Measurements from ENCODE around the gene RNF169. TPM values are rescaled to one million over a fixed set of nuclear protein-coding genes. Genes with fewer than 3 reads are reported as not detected.

Gene RNF169
- total and polyA plus RNA-seq, 2 of the 4 experiments (the other 2 are of a cell fraction): 3.6 to 23.3 TPM

GRCh38 chr11:74784726-74785125 lies 36.1 kb downstream of the RNF169 start:
- in situ Hi-C loops (cut with MboI; ENCODE audit: low sequenced_read_pairs): no loop called here

More at GRCh38 chr11:74784726-74785125, 36.1 kb downstream of the RNF169 start:
- Histone ChIP-seq H3K56ac (ENCODE audit: extremely low read depth, insufficient read depth, low read length) (no peak overlapping the region), H3K18ac (ENCODE audit: low read depth, low read length) (no peak overlapping the region), H3K4me1 (ENCODE audit: control insufficient read depth, insufficient read depth, low read length) (peaks cover 11% of the 10 kb centered on the region), H3K9me1 (ENCODE audit: insufficient read depth, low read length) (peaks cover 10% of the 10 kb centered on the region), H3K14ac (replicated peaks; ENCODE audit: low read depth, low read length) (no peak overlapping the region), H3K4me3 (ENCODE audit: insufficient read depth, low read depth, low read length) (no peak overlapping the region), H3K9ac (ENCODE audit: low read depth, low read length) (no peak overlapping the region), H2BK120ac (ENCODE audit: low read depth, low read length) (no peak overlapping the region), H4K20me1 (ENCODE audit: insufficient read depth, low read length) (peaks cover 56% of the 10 kb centered on the region; the same call in 1 of the 2 replicates), H3K79me1 (ENCODE audit: low read depth in 1 of 2, low read length in 2 of 2) (peaks cover 40 to 71% of the 10 kb centered on the region in 2 experiments), H2AFZ (replicated peaks; ENCODE audit: low read length, poor library complexity) (no peak overlapping the region), H2BK20ac (ENCODE audit: low read depth, low read length) (no peak overlapping the region), H4K8ac (ENCODE audit: low read depth in 2 of 2, low read length in 2 of 2) (0 out of 4 replicates have a peak overlapping the region, but pooled peaks of 1 of the 2 experiments have one; percentile 75), H3K4me2 (ENCODE audit: low read depth, low read length) (no peak overlapping the region), H2BK15ac (ENCODE audit: low read depth, low read length) (no peak overlapping the region), H2AK9ac (replicated peaks; ENCODE audit: low read depth, low read length, poor library complexity) (no peak overlapping the region), H4K91ac (ENCODE audit: insufficient read depth, low read depth, low read length) (no peak overlapping the region), H3K27me3 (ENCODE audit: control insufficient read depth, insufficient read depth, low read length) (no peaks in the 10 kb centered on the region), H2AK5ac (ENCODE audit: low read depth, low read length) (no peak overlapping the region), H3K36me3 (ENCODE audit: control insufficient read depth, insufficient read depth, low read length) (peaks cover 2% of the 10 kb centered on the region; the same call in 1 of the 2 replicates), H3K27ac (ENCODE audit: insufficient read depth, low read length) (no peak overlapping the region), H3K9me3 (ENCODE audit: control insufficient read depth, insufficient read depth, low read length) (no peaks in the 10 kb centered on the region), H3K23ac (ENCODE audit: low read depth, low read length) (peak overlapping the region; percentile 72; the same call in 1 of the 2 replicates), H3K4ac (ENCODE audit: low read depth, low read length) (no peak overlapping the region), H4K5ac (ENCODE audit: low read depth, low read length) (no peak overlapping the region), H2BK5ac (ENCODE audit: low read depth, low read length, poor library complexity, severe bottlenecking) (no peak overlapping the region)
- DNase-seq (no peak), ATAC-seq (ENCODE audit: low read depth) (no peak)
- TF ChIP-seq RCOR1 (IDR thresholded peaks at IDR 0.05; ENCODE audit: insufficient replicate concordance, low read length): no peak
- no peak for TF ChIP-seq CTCF (conservative IDR thresholded peaks at IDR 0.05; ENCODE audit: low read depth, low read length)
- TF ChIP-seq NFE2L2 (IDR thresholded peaks at IDR 0.05; ENCODE audit: low read depth, low read length): no peak
- TF ChIP-seq BHLHE40 (IDR thresholded peaks at IDR 0.05; ENCODE audit: low read depth, low read length): no peak
- no peak for TF ChIP-seq ELK1 (IDR thresholded peaks at IDR 0.05; ENCODE audit: borderline replicate concordance, low read depth, low read length)
- ChIA-PET POLR2A (ENCODE audit: unreplicated experiment) (no interaction called here), CTCF (no interaction called here)
- no TSS peak for BruUV-seq (replicated peaks)
- WGBS, 2 experiments (ENCODE audit: extremely low coverage in 2 of 2, insufficient read length in 1 of 2): 100% methylated on average over 1 of the region's 4 CpGs; no CpG with 5 or more reads in 1 of the 2 experiments
- dilution Hi-C loops (cut with HindIII; ENCODE audit: low sequenced_read_pairs, unreplicated experiment): no loop called here
- intact Hi-C loops (cut with micrococcal nuclease): no loop called here
